LNCaP clone FGC (cell line): Measurements from ENCODE around the gene OLFM3.

ENCODE experiments used
- DNase-seq: peaks from one replicate; pipeline ENCODE4 v3.0.0-alpha.2; 2011; ENCODE audit warnings: low read depth
- H3K4me3 ChIP-seq: 2 replicates; pipeline ENCODE4 v1.5.1; 2011; ENCODE audit warnings: mild to moderate bottlenecking, low read depth, low read length, control low read depth
- TF ChIP-seq, protein P1 (sequence below): IDR thresholded peaks from 2 replicates; pipeline ENCODE4 v1.5.1; 2012; ENCODE audit warnings: mild to moderate bottlenecking; ENCODE audit not compliant: control insufficient read depth, insufficient read depth; ENCODE audit errors: extremely low read depth

OLFM3 gene

DNA sequence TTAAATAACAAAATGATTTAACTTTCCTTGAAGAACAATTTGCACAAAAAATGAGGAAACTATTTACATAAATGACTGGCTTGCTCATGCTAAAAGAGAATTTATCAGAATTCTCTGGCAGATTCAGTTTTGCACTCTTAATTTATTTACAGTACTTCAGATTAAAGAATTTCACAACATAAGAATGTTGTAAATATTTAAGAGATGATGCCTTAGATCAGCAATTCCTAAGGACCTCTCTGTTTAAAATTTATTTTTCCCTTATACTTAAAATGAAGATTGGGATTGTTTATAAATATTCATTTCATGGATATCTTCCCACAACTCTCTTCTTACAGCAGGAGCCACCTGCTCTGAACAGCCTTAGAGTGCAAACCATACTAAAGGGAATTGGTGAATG lies 120.8 kb downstream of the OLFM3 start:
- DNase-seq = no peak
- TF ChIP-seq, protein P1, sequence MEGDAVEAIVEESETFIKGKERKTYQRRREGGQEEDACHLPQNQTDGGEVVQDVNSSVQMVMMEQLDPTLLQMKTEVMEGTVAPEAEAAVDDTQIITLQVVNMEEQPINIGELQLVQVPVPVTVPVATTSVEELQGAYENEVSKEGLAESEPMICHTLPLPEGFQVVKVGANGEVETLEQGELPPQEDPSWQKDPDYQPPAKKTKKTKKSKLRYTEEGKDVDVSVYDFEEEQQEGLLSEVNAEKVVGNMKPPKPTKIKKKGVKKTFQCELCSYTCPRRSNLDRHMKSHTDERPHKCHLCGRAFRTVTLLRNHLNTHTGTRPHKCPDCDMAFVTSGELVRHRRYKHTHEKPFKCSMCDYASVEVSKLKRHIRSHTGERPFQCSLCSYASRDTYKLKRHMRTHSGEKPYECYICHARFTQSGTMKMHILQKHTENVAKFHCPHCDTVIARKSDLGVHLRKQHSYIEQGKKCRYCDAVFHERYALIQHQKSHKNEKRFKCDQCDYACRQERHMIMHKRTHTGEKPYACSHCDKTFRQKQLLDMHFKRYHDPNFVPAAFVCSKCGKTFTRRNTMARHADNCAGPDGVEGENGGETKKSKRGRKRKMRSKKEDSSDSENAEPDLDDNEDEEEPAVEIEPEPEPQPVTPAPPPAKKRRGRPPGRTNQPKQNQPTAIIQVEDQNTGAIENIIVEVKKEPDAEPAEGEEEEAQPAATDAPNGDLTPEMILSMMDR = no peak
- H3K4me3 ChIP-seq = no peak overlapping the region

DNA sequence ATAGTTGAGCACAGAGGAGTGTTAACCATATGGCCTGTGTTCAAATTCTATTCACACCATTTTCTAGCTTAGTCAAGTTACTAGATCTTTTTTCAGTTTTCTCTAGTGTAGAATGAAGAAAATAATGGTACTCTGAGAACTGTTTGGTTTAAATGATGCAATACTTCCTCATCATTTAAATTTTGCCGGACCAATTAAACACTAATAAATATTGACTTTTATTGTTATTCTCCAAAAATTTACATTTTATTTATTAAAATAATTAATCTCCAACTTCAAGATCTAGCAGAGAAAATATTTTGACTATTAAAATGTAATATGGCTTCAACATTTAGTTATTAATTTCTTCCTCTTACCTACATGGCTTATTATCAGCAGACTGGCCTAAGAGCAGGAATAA lies 123.1 kb downstream of the OLFM3 start:
- TF ChIP-seq, protein P1 = no peak
- H3K4me3 ChIP-seq = no peak overlapping the region
- DNase-seq = no peak

DNA sequence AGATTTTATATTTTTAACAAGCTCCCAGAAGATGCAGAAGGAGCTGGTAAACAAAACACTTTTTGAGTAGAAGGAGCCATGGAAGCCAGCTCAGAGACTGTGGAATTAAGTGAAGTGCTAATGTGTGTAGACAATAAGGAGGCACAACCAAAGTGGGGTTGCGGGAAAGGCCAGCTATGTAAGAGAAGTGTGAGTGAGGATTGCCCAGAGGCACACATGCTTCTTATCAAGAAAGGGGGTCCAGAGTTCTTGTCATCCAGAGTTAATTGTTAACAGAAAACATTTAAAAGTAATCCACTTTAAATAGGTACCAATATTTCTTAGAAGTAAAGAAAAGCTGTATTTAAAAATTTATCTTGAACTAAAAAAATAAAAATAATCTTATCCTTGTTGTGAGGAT lies 136.8 kb downstream of the OLFM3 start:
- TF ChIP-seq, protein P1 = no peak
- H3K4me3 ChIP-seq = no peak overlapping the region
- no peak for DNase-seq

DNA sequence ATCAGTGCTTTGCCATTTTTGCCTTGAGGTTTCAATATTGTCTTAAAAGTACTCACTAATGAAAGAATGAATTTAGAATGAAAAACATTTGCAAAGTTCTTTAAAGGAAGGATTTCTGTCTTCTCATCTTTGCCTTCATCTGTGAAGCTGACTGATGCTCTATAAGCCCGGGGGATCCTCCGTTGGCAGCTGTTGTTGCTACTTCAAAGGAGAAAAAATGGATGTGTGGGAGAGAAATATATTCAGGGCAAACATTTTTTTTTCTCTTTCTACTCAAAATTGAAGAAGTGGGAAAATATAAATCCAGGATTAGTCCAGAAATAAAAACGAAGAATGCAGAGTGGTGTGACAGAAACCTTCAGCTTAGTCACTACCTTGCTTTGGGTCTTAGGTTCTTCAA lies 142.5 kb downstream of the OLFM3 start:
- no peak overlapping the region for H3K4me3 ChIP-seq
- TF ChIP-seq, protein P1 = no peak
- no peak for DNase-seq

DNA sequence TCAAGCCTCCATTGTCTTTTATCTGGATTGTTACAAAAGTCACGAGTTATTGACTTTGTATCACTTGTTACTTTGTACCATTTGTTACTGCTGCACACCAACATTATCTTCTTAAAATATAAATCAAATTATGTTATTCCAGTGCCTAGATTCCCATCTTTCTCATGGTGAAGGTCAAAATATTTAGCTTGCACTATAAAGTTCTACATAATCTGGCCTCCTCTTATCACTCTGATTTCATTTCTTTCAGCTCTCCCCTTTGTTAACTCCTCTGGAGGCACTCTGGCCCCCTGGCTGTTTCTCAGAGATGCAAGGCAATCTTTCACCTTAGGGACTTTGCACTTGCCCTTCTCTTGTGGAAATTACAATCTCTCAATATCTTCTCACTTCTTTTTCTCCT lies 143.8 kb downstream of the OLFM3 start:
- no peak overlapping the region for H3K4me3 ChIP-seq
- TF ChIP-seq, protein P1 = no peak
- DNase-seq = no peak

DNA sequence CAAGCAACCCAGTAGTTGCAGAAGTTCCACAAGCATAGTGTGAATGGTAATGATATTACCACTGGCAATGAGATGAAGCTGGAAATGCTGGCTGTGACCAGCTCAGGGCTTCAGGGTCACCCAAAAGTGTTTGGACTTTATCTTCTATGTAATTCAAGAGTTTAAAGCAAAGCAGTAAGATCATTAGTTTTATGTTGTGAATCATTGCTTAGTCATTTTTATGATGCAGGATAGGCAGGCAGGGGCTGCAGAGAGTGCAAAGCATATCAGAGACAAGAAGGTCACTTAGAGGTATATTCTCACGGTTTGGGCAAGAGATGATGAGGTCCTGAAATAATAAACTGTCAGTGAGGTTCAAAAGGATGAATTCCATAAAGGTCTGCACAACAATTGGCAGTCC lies 147.4 kb downstream of the OLFM3 start:
- TF ChIP-seq, protein P1 = no peak
- no peak for DNase-seq

DNA sequence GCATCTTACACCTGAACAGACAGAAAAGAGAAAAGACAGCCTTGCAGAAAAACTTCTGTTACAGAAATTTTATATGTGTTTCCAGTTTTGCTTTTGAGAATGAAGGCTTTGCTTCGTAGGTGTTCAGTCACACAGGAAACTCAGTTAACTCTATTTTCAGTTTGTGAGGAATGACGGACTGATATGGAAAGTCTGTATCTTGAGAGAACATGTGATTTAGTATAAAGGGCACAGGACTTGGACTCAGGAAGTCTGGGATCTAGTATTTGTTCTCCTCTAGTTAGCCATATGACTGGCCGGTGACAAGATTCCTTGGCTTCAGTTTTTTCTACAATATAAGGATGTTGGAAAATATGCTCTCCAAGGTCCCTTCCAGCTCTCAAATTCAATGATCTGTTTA lies 149.1 kb downstream of the OLFM3 start:
- no peak for DNase-seq
- H3K4me3 ChIP-seq = no peak overlapping the region
- TF ChIP-seq, protein P1 = no peak

More for the DNA sequence above, 147.4 kb downstream of the OLFM3 start:
- H3K4me3 ChIP-seq = no peak overlapping the region
